ENCODE data around the gene PRKRA. TPM values are rescaled to one million over a fixed set of nuclear protein-coding genes. Genes with fewer than 3 reads are reported as not detected.
A peak's percentile ranks its signal among the peaks of the same experiment; 100 is the strongest.

Gene PRKRA
- total and polyA plus RNA-seq, 2 of the 13 experiments (the other 11 are each of a cell fraction or from before 2014, with no cell fraction given): 53.1 to 74.7 TPM

DNA sequence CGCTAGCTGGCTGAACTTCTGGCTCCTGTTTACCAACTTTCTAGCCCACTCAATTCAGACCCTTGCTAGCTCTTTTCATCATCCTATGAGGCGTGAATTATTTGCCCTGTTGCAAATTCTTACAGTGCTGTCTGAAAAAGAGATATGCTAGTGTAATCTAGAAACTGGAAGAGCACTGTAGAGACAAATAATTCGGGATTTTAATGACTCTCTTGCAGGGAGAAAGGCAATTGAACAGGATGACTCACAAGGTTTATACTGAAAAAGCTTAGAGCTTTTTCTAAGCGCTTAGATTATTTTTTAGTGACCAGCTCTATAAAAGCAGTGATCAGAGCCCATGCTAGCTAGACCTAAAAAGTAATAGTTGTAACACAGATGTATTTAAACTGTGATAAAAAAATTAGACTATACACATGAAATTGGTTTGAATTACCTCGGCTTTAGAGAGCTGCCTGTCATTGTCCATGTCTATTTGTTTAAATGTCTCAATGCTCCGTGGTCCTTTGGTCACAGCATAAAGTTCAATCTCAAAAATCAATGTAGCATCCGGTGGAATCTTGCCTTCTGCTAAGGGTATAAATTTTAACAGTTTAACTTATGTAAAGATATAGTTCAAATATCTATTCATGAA, 18.4 kb upstream of the PRKRA start (continued):
- TF ChIP-seq SP4 (CRISPR knock-in tag; IDR thresholded peaks at IDR 0.05): no peak
- TF ChIP-seq ZNF136 (CRISPR knock-in tag; IDR thresholded peaks at IDR 0.05; ENCODE audit: low read depth): no peak; the same call in 1 of the 2 replicates
- TF ChIP-seq ONECUT2 (CRISPR knock-in tag; IDR thresholded peaks at IDR 0.05): peak; percentile 97
- TF ChIP-seq ZNF543 (CRISPR knock-in tag; IDR thresholded peaks at IDR 0.05): no peak
- peak; percentile 73; the same call in 1 of the 2 replicates for TF ChIP-seq RXRB (CRISPR knock-in tag; IDR thresholded peaks at IDR 0.05; ENCODE audit: borderline replicate concordance)
- no peak for TF ChIP-seq NPAS2 (CRISPR knock-in tag; IDR thresholded peaks at IDR 0.05; ENCODE audit: borderline replicate concordance)
- no peak for TF ChIP-seq ZNF143 (CRISPR knock-in tag; IDR thresholded peaks at IDR 0.05)
- TF ChIP-seq TCF7 (IDR thresholded peaks at IDR 0.05; ENCODE audit: low read depth): 0 out of 2 replicates have a peak, but pooled peaks have one; percentile 24
- no peak for TF ChIP-seq MEF2D (CRISPR knock-in tag; IDR thresholded peaks at IDR 0.05)
- no peak for TF ChIP-seq IRX3 (CRISPR knock-in tag; IDR thresholded peaks at IDR 0.05; ENCODE audit: borderline replicate concordance, low read depth)
- TF ChIP-seq ARNT (IDR thresholded peaks at IDR 0.05): no peak
- TF ChIP-seq, protein P1, sequence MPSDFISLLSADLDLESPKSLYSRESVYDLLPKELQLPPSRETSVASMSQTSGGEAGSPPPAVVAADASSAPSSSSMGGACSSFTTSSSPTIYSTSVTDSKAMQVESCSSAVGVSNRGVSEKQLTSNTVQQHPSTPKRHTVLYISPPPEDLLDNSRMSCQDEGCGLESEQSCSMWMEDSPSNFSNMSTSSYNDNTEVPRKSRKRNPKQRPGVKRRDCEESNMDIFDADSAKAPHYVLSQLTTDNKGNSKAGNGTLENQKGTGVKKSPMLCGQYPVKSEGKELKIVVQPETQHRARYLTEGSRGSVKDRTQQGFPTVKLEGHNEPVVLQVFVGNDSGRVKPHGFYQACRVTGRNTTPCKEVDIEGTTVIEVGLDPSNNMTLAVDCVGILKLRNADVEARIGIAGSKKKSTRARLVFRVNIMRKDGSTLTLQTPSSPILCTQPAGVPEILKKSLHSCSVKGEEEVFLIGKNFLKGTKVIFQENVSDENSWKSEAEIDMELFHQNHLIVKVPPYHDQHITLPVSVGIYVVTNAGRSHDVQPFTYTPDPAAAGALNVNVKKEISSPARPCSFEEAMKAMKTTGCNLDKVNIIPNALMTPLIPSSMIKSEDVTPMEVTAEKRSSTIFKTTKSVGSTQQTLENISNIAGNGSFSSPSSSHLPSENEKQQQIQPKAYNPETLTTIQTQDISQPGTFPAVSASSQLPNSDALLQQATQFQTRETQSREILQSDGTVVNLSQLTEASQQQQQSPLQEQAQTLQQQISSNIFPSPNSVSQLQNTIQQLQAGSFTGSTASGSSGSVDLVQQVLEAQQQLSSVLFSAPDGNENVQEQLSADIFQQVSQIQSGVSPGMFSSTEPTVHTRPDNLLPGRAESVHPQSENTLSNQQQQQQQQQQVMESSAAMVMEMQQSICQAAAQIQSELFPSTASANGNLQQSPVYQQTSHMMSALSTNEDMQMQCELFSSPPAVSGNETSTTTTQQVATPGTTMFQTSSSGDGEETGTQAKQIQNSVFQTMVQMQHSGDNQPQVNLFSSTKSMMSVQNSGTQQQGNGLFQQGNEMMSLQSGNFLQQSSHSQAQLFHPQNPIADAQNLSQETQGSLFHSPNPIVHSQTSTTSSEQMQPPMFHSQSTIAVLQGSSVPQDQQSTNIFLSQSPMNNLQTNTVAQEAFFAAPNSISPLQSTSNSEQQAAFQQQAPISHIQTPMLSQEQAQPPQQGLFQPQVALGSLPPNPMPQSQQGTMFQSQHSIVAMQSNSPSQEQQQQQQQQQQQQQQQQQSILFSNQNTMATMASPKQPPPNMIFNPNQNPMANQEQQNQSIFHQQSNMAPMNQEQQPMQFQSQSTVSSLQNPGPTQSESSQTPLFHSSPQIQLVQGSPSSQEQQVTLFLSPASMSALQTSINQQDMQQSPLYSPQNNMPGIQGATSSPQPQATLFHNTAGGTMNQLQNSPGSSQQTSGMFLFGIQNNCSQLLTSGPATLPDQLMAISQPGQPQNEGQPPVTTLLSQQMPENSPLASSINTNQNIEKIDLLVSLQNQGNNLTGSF (CRISPR knock-in tag; IDR thresholded peaks at IDR 0.05): no peak
- TF ChIP-seq ZBTB20 (CRISPR knock-in tag; IDR thresholded peaks at IDR 0.05; ENCODE audit: borderline replicate concordance, low read depth): peak; percentile 56; the same call in 1 of the 2 replicates
- TF ChIP-seq, protein P2, sequence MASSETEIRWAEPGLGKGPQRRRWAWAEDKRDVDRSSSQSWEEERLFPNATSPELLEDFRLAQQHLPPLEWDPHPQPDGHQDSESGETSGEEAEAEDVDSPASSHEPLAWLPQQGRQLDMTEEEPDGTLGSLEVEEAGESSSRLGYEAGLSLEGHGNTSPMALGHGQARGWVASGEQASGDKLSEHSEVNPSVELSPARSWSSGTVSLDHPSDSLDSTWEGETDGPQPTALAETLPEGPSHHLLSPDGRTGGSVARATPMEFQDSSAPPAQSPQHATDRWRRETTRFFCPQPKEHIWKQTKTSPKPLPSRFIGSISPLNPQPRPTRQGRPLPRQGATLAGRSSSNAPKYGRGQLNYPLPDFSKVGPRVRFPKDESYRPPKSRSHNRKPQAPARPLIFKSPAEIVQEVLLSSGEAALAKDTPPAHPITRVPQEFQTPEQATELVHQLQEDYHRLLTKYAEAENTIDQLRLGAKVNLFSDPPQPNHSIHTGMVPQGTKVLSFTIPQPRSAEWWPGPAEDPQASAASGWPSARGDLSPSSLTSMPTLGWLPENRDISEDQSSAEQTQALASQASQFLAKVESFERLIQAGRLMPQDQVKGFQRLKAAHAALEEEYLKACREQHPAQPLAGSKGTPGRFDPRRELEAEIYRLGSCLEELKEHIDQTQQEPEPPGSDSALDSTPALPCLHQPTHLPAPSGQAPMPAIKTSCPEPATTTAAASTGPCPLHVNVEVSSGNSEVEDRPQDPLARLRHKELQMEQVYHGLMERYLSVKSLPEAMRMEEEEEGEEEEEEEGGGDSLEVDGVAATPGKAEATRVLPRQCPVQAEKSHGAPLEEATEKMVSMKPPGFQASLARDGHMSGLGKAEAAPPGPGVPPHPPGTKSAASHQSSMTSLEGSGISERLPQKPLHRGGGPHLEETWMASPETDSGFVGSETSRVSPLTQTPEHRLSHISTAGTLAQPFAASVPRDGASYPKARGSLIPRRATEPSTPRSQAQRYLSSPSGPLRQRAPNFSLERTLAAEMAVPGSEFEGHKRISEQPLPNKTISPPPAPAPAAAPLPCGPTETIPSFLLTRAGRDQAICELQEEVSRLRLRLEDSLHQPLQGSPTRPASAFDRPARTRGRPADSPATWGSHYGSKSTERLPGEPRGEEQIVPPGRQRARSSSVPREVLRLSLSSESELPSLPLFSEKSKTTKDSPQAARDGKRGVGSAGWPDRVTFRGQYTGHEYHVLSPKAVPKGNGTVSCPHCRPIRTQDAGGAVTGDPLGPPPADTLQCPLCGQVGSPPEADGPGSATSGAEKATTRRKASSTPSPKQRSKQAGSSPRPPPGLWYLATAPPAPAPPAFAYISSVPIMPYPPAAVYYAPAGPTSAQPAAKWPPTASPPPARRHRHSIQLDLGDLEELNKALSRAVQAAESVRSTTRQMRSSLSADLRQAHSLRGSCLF (CRISPR knock-in tag; IDR thresholded peaks at IDR 0.05; ENCODE audit: borderline replicate concordance): no peak
- no peak for TF ChIP-seq NFE2 (CRISPR knock-in tag; IDR thresholded peaks at IDR 0.05)
- TF ChIP-seq ZFP82 (CRISPR knock-in tag; IDR thresholded peaks at IDR 0.05; ENCODE audit: borderline replicate concordance): no peak
- no peak for TF ChIP-seq ZNF589 (CRISPR knock-in tag; conservative IDR thresholded peaks at IDR 0.05)
- TF ChIP-seq NAIF1 (CRISPR knock-in tag; IDR thresholded peaks at IDR 0.05; ENCODE audit: borderline replicate concordance): peak; percentile 55; the same call in 1 of the 2 replicates
- 0 out of 2 replicates have a peak, but pooled peaks have one; percentile 36 for TF ChIP-seq MXD4 (CRISPR knock-in tag; IDR thresholded peaks at IDR 0.05)
- TF ChIP-seq, protein P3, sequence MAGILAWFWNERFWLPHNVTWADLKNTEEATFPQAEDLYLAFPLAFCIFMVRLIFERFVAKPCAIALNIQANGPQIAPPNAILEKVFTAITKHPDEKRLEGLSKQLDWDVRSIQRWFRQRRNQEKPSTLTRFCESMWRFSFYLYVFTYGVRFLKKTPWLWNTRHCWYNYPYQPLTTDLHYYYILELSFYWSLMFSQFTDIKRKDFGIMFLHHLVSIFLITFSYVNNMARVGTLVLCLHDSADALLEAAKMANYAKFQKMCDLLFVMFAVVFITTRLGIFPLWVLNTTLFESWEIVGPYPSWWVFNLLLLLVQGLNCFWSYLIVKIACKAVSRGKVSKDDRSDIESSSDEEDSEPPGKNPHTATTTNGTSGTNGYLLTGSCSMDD (CRISPR knock-in tag; IDR thresholded peaks at IDR 0.05): no peak
